Right lobe of liver (tissue), 6 donors: Measurements from ENCODE around the gene DCTN5. TPM values are rescaled to one million over a fixed set of nuclear protein-coding genes. Genes with fewer than 3 reads are reported as not detected.
A peak's percentile ranks its signal among the peaks of the same experiment; 100 is the strongest.

ENCODE experiments used
- ATAC-seq, 4 donors: fragments of 200-7000 bp; cut with Tn5 transposase; one replicate each; pipeline ENCODE4 v1.9.1; 2020; ENCODE audit warnings: mild to moderate bottlenecking in 4 of 4, moderate library complexity in 4 of 4
- DNase-seq, 3 donors: peaks; one replicate each; pipeline ENCODE4 v3.0.0-alpha.2; 2020
- H3K27ac ChIP-seq, 3 donors: fragments of 200-600 bp; one replicate each; pipeline ENCODE4 v1.8.0; 2022
- H3K27me3 ChIP-seq, 2 donors: fragments of 200-600 bp; one replicate each; pipeline ENCODE4 v1.8.0; 2022
- H3K36me3 ChIP-seq, 4 donors: fragments of 200-600 bp; sonication (generic) in 1 of 4; one replicate each; pipeline versions ENCODE4 v1.5.1 to v1.8.0; 2017 to 2022; ENCODE audit warnings: control low read depth in 1 of 4
- H3K4me1 ChIP-seq, 4 donors: fragments of 200-600 bp; sonication (generic) in 1 of 4; one replicate each; pipeline versions ENCODE4 v1.5.1 to v1.8.0; 2017 to 2022; ENCODE audit warnings: control low read depth in 1 of 4
- H3K4me3 ChIP-seq, 3 donors: fragments of 200-600 bp; one replicate each; pipeline ENCODE4 v1.8.0; 2022
- H3K9me3 ChIP-seq, 4 donors: fragments of 200-600 bp; sonication (generic) in 1 of 4; one replicate each; pipeline versions ENCODE4 v1.5.1 to v1.8.0; 2017 to 2022; ENCODE audit warnings: control low read depth in 1 of 4
- CTCF ChIP-seq, 4 donors: fragments of 200-600 bp in 3 of 4; fragments of 450-650 bp in 1 of 4; IDR thresholded peaks; one replicate each; pipeline versions ENCODE4 v1.5.1 to v1.8.0; 2016 to 2022; ENCODE audit warnings: antibody characterized with exemption in 4 of 4, mild to moderate bottlenecking in 2 of 4
- POLR2A ChIP-seq: fragments of 450-650 bp; IDR thresholded peaks from one replicate; pipeline ENCODE4 v1.6.1; 2017; ENCODE audit warnings: antibody characterized with exemption, mild to moderate bottlenecking
- WGBS: methylation state at CpG from one replicate; pipeline ENCODE4 v1.1.6; 2018; ENCODE audit warnings: low coverage, low lambda C conversion rate; ENCODE audit not compliant: insufficient coverage; ENCODE audit errors: missing lambda C conversion rate; 5-methylcytosine and 5-hydroxymethylcytosine counted together
- intact Hi-C, 2 donors: fragments of 100-400 bp; cut with DNase I; formaldehyde crosslinking; loops; one replicate each; pipeline versions ENCODE4 v1.11.2 to v1.14.1; 2022
- long read RNA-seq: library from polyadenylated mRNA; unstranded; transcript quantifications from one replicate; pipeline ENCODE4 v2.0.0, GENCODE V29; 2019
- total RNA-seq, 6 experiments: library from RNA; depleted of rRNA in 2 of 6; stranded (reverse); fragments of >200 nt in 2 of 6; fragmentation: NEBNext Ultra II Directional in 3 of 6; extraction: Animal tissue kit (Norgen Biotek cat#: 25700) in 3 of 6; gene quantifications; one replicate each; pipeline versions ENCODE4 v1.1.0 to v1.2.4, GENCODE V29; 2016 to 2023
- donor health status: DM: no; HTN: yes; CAD: no.
- donor health status: DM: no; HTN: no; CAD: no.
- donor health status: DM: no; HTN: no; CAD: no.
- donor health status: DM: no; HTN: yes; CAD: no.
- donor health status: DM: no; HTN: yes; CAD: no.

The DCTN5 gene
- total RNA-seq, result 10 to 100 TPM; 10.0 to 18.9 (median 18.3) TPM
- long read RNA-seq, full-length matches to known transcripts, result 2 of 4 reads
- long read RNA-seq, partial matches to known transcripts, result 0 of 4 reads
- long read RNA-seq, other reads (novel, unspliced or antisense), result 2 of 4 reads

DNA sequence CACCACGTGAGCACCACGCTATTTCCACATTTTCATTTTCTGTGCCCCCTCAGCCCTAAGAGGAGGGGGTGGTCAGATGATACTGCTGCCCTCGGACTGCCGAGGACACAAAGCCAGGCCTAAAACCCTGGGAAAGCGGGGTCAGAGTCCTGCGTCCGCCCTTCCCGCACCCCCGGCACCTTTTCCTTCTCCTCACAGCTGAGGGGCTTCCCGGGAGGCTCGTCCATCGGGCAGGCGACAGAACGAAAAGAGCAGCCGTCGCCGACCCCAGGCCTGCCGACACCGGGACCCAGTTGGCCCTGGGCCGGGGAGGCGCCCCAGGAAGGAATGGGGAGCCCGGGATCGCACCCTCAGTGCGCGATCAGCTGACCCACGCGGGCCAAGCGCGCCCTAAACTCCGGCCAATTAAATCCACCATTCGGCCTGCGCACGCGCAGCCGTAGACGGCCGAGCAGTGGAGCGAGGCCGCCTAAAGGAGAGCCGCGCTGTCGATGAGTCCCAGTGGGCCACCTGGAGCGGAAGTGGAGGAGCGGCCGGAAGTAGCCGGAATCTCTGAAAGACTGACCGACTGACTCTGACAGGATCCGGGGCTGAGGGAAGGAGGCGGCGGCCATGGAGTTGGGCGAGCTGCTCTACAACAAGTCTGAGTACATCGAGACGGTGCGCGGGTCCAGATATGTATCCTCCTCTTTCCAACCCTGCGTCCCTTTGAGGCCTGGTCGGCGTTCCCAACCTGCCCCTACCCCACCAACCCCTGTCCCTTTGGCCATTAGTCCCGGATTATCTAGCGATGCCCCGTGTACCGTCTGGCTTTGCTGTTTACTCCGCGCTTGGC is at the start of gene DCTN5, which contains the start of gene PALB2:
Gene DCTN5 (plus strand): TSS at position 536 of the 835 bp plus-strand sequence. CDS start 77 bp downstream, at position 613.
Gene PALB2 (minus strand): TSS at position 380 of the 835 bp plus-strand sequence. CDS start 153 bp downstream, at position 227.
- H3K9me3 ChIP-seq, result no peaks in the 10 kb centered on the region
- peak within 1 kb of the TSS; percentile 93 to 99 (median 94) for H3K4me3 ChIP-seq
- ATAC-seq (peak; percentile 99 to 100 (median 100)), DNase-seq (peak; percentile 94 to 96 (median 95))
- intact Hi-C loops, result no loop called here
- peaks cover 6 to 15% (median 8%) of the 10 kb centered on the region in 4 donors for H3K36me3 ChIP-seq
- WGBS, result under 1% methylated on average over 30 of the region's 64 CpGs
- peaks cover 0 to 15% (median 0%) of the 10 kb centered on the region in 4 donors for H3K4me1 ChIP-seq
- no peaks in the 10 kb centered on the region for H3K27me3 ChIP-seq
- TF ChIP-seq CTCF (IDR thresholded peaks at IDR 0.05) (no peak), POLR2A (peak; percentile 43)
- peak within 1 kb of the TSS; percentile 53 to 70 (median 63) for H3K27ac ChIP-seq

DNA sequence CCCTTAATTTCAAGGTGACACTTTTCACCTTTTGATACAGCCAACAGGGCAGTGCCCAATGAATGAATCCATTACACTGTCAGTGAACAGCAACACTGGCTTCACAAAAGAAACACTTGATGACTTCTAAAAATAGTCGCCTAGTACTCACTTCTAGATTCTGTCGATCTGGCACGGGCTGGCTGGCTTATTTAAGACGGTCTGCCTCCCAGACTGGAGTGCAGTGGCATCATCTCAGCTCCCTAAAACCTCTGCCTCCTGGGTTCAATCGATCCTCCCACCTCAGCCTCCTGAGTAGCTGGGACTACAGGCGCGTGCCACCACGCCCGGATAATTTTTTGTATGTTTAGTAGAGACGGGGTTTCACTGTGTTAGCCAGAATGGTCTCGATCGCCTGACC is 47.1 kb upstream of the DCTN5 start:
- H3K27ac ChIP-seq, result no peak overlapping the region
- TF ChIP-seq POLR2A, result no peak
- intact Hi-C loops, result no loop called here
- peaks cover 0 to 13% (median 6%) of the 10 kb centered on the region in 4 donors for H3K4me1 ChIP-seq
- no peak overlapping the region for H3K4me3 ChIP-seq
- no peak for ATAC-seq
- no peak for DNase-seq
- WGBS, result 100% methylated on average over 7 of the region's 12 CpGs
- no peaks in the 10 kb centered on the region for H3K9me3 ChIP-seq
- H3K36me3 ChIP-seq, result peaks cover 0 to 30% (median 14%) of the 10 kb centered on the region in 4 donors
- no peaks in the 10 kb centered on the region for H3K27me3 ChIP-seq

GRCh38 chr16:23595246-23595950 is 45.9 kb upstream of the DCTN5 start:
- ATAC-seq, result peak; percentile 5 to 10 (median 8)
- 14% methylated on average over 25 of the region's 34 CpGs for WGBS
- Histone ChIP-seq H3K36me3 (peaks cover 0 to 20% (median 7%) of the 10 kb centered on the region in 4 donors), H3K27me3 (no peaks in the 10 kb centered on the region), H3K27ac (peak overlapping the region; percentile 56 to 72 (median 58)), H3K4me1 (peaks cover 0 to 13% (median 6%) of the 10 kb centered on the region in 4 donors), H3K9me3 (no peaks in the 10 kb centered on the region), H3K4me3 (peak overlapping the region; percentile 90 to 97 (median 94))
- no peak for DNase-seq
- no peak for TF ChIP-seq CTCF (IDR thresholded peaks at IDR 0.05)
- no peak for TF ChIP-seq POLR2A
- intact Hi-C loops, result no loop called here

DNA sequence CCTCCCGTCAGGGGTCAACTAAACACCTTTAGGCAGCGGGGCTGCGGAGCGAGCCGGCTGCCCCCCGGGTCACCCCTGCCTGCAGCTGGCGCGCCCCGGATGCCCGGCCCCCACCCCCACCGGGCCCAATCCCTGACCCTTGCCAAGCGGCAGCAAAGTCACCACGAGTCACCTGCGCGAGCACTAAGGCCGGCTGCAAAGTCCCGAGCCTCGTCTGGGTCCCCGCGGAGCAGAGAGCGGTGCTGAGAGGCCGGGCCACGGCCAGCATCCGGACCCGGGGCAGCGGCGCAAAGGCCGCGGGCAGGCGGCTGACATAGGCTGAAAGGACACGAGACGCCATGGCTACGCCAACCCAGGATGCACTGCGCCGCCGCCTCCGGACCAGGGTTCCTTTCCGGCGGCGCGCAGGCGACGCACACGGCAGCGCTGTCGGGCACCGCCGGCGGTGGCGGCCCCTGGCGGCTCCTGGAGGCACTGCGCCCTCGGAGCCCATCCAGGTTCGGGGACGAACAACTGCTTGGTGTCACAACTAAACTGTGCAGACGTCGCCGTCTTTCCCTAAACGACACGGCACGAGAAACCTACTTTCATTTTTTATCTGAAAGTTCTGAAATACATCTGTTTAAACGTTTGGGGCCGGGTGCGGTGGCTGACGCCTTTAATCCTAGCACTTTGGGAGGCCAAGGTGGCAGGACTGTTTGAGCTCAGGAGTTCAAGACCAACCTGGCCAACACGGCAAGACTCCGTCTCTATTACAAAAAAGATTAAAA is 45.1 kb upstream of the DCTN5 start, which contains the start of gene NDUFAB1:
Gene NDUFAB1 (minus strand): TSS at position 366 of the 770 bp plus-strand sequence. CDS start 26 bp downstream, at position 340.
- intact Hi-C loops, result no loop called here
- ATAC-seq (peak; percentile 99 to 100 (median 100)), DNase-seq (peak; percentile 92 to 94 (median 93))
- Histone ChIP-seq H3K4me1 (peaks cover 0 to 13% (median 6%) of the 10 kb centered on the region in 4 donors), H3K4me3 (peak within 1 kb of the TSS; percentile 90 to 97 (median 94)), H3K36me3 (peaks cover 0 to 14% (median 7%) of the 10 kb centered on the region in 4 donors), H3K27me3 (no peaks in the 10 kb centered on the region), H3K9me3 (no peaks in the 10 kb centered on the region), H3K27ac (peak within 1 kb of the TSS; percentile 56 to 72 (median 58))
- TF ChIP-seq POLR2A (peak; percentile 37), CTCF (IDR thresholded peaks at IDR 0.05) (peak; percentile 100)
- 1% methylated on average over 33 of the region's 67 CpGs for WGBS
